Osteocyte (in vitro differentiated cells): Measurements from ENCODE around the gene RPS6KA2. TPM values are rescaled to one million over a fixed set of nuclear protein-coding genes. Genes with fewer than 3 reads are reported as not detected.

ENCODE experiments used
- DNase-seq: peaks from one replicate; pipeline ENCODE4 v3.0.0; 2021; ENCODE audit warnings: mixed read lengths; ENCODE audit not compliant: unreplicated experiment; ENCODE audit errors: extremely low spot score
- H3K27ac Mint-ChIP-seq: one replicate; pipeline ENCODE4 v1.8.0; 2021; ENCODE audit warnings: mild to moderate bottlenecking, mixed read lengths; ENCODE audit not compliant: unreplicated experiment
- H3K27me3 Mint-ChIP-seq: one replicate; pipeline ENCODE4 v1.8.0; 2021; ENCODE audit warnings: mixed read lengths; ENCODE audit not compliant: unreplicated experiment
- H3K36me3 Mint-ChIP-seq: one replicate; pipeline ENCODE4 v1.8.0; 2021; ENCODE audit warnings: mixed read lengths; ENCODE audit not compliant: unreplicated experiment
- H3K4me1 Mint-ChIP-seq: one replicate; pipeline ENCODE4 v1.8.0; 2021; ENCODE audit warnings: mixed read lengths; ENCODE audit not compliant: unreplicated experiment
- H3K4me3 Mint-ChIP-seq: one replicate; pipeline ENCODE4 v1.8.0; 2021; ENCODE audit warnings: mild to moderate bottlenecking, moderate library complexity, mixed read lengths; ENCODE audit not compliant: unreplicated experiment
- H3K9me3 Mint-ChIP-seq: one replicate; pipeline ENCODE4 v1.8.0; 2021; ENCODE audit warnings: mixed read lengths; ENCODE audit not compliant: unreplicated experiment
- CTCF ChIP-seq: fragments of 200-600 bp; sonication (generic); IDR thresholded peaks from 2 replicates; pipeline ENCODE4 v1.5.0; 2021; ENCODE audit warnings: antibody characterized with exemption, mild to moderate bottlenecking, moderate library complexity
- total RNA-seq: library from RNA; stranded (reverse); gene quantifications from 2 replicates; pipeline ENCODE4 v1.2.1, GENCODE V29; 2021

The RPS6KA2 gene
- total RNA-seq, 1 donor from 2014 or later = 89.9 TPM

- Mint-ChIP-seq H3K27me3 (no peaks in the 10 kb centered on the region), H3K4me1 (peaks cover 3% of the 10 kb centered on the region), H3K27ac (no peak overlapping the region)
Measured at GRCh38 chr6:166483026-166483425, 144.0 kb downstream of the RPS6KA2 start.

DNA sequence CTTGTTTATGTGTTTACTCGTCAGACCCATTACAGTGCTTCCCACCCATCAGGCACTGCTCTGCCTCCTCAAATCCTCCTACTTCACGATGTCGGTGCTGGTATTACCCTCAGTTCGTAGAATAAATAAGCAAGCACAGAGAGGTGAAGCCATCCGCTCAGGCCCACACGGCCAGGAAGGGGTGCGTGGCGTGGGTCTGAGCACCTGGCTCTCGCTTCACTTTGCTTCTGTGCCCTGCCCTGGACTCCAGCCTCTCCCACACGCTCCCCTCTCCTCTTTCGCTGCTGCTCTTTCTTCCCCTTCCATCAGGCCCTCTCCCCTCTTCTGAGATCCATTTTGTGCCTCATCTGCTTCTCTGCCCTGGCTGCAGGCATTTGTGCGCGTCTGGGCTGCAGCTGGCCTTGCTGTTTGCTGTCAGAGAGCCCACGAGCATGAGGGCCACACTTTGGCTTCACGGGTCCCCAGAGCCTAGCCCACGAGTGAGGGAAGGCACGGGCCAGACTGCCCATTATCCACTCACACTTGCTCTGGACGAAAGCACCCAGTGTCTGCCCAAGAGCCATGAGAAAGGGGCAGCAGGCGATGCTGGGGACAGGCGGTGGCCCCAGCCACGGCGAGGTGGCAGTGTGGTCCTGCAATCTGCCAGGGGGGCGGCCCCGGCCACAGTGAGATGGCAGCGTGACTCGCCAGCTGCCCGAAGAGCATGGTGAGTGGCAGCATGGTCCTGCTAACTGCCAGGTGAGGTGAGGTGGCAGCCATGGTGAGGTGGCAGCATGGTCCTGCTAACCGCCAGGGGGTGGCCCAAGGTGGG, 148.1 kb downstream of the RPS6KA2 start:
- H3K27ac Mint-ChIP-seq = no peak overlapping the region
- DNase-seq = no peak
- H3K9me3 Mint-ChIP-seq = no peaks in the 10 kb centered on the region
- H3K4me3 Mint-ChIP-seq = no peak overlapping the region
- H3K36me3 Mint-ChIP-seq = peaks cover 32% of the 10 kb centered on the region
- H3K27me3 Mint-ChIP-seq = no peaks in the 10 kb centered on the region
- peaks cover 2% of the 10 kb centered on the region for H3K4me1 Mint-ChIP-seq
- no peak for TF ChIP-seq CTCF

More at GRCh38 chr6:166483026-166483425, 144.0 kb downstream of the RPS6KA2 start:
- peaks cover 40% of the 10 kb centered on the region for H3K36me3 Mint-ChIP-seq
- no peak for TF ChIP-seq CTCF
- no peak for DNase-seq
- H3K9me3 Mint-ChIP-seq = no peaks in the 10 kb centered on the region
- H3K4me3 Mint-ChIP-seq = no peak overlapping the region

DNA sequence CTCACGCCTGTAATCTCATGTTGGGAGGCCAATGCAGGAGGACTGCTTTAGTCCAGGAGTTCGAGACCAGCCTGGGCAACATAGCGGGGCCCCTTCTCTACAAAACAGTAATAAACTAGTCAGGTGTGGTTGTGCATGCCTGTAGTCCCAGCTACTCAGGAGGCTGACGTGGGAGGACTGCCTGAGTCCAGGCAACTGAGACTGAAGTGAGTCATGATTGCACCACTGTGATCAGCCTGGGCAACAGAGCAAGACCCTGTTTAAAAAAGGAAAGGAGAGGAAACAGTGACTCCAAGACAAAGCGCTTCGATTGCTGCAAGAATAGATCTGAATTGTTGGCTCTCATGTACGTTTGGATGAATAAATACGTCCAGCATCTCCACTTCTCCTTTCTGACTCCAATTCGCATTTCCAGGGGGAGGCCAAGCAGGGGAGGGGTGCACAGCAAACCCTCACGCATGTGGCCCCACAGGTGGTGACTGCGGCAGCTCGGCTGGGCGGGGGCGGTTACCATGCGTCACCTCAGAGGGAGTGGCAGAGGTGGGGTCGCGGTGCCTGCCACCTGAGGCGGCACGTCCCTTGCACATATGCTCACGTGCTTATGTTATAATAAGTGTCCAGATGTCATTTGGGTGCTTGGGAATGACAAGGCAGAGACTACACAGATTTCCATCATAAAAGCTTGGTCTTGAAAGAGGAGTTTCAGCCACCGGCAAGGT, 149.2 kb downstream of the RPS6KA2 start:
- no peaks in the 10 kb centered on the region for H3K27me3 Mint-ChIP-seq
- H3K4me3 Mint-ChIP-seq = no peak overlapping the region
- H3K9me3 Mint-ChIP-seq = no peaks in the 10 kb centered on the region
- no peak for TF ChIP-seq CTCF
- no peak for DNase-seq
- H3K4me1 Mint-ChIP-seq = peaks cover 2% of the 10 kb centered on the region
- no peak overlapping the region for H3K27ac Mint-ChIP-seq
- peaks cover 35% of the 10 kb centered on the region for H3K36me3 Mint-ChIP-seq

- Mint-ChIP-seq H3K4me1 (peaks cover 2% of the 10 kb centered on the region), H3K9me3 (no peaks in the 10 kb centered on the region), H3K36me3 (peaks cover 27% of the 10 kb centered on the region), H3K27ac (no peak overlapping the region), H3K27me3 (no peaks in the 10 kb centered on the region), H3K4me3 (no peak overlapping the region)
- DNase-seq = no peak
- no peak for TF ChIP-seq CTCF
Measured at GRCh38 chr6:166476634-166477215, 150.3 kb downstream of the RPS6KA2 start.

DNA sequence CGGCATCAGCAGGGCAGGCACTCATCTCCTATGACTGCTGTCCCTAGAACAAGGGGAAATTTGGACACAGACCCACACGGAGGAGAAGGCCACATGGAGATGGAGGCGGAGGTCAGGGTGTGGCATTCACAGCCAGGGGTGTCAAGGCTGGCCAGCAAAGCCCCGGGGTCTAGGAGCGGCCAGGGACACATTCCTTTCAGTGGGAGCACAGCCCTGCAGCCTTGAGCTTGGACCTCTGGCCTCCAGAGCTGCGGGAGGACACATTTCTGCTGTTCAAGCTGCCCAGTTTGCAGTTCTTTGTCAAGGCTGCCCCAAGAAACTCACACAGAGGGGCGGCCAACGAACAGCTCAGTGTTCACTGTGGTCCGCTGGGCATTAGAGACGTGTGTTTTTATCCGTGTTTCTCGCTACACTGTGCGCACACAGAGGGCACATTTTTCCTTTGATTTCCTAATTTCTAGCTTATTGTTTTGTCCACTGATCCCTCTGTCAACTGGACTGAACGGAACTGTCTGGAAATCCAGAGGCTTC, 150.9 kb downstream of the RPS6KA2 start:
- no peak overlapping the region for H3K27ac Mint-ChIP-seq
- no peak for DNase-seq
- H3K27me3 Mint-ChIP-seq = no peaks in the 10 kb centered on the region
- no peak overlapping the region for H3K4me3 Mint-ChIP-seq
- TF ChIP-seq CTCF = no peak
- peaks cover 27% of the 10 kb centered on the region for H3K36me3 Mint-ChIP-seq
- H3K9me3 Mint-ChIP-seq = no peaks in the 10 kb centered on the region
- H3K4me1 Mint-ChIP-seq = peaks cover 2% of the 10 kb centered on the region
